Parathyroid adenoma (tissue), 2 donors: Measurements from ENCODE around the gene LYSET.

ENCODE experiments used
- H2AFZ ChIP-seq: fragments of 300-600 bp; sonication (generic); one replicate; pipeline ENCODE4 v1.7.0; 2017; ENCODE audit warnings: antibody characterized with exemption, mild to moderate bottlenecking
- H3K27ac ChIP-seq: fragments of 300-600 bp; sonication (generic); one replicate; pipeline ENCODE4 v1.7.0; 2017
- H3K27me3 ChIP-seq: fragments of 300-600 bp; sonication (generic); one replicate; pipeline ENCODE4 v1.7.0; 2017; ENCODE audit warnings: low read length; ENCODE audit not compliant: control insufficient read depth, insufficient read depth
- H3K36me3 ChIP-seq: fragments of 300-600 bp; sonication (generic); one replicate; pipeline ENCODE4 v1.7.0; 2017; ENCODE audit warnings: low read length; ENCODE audit not compliant: control insufficient read depth, insufficient read depth
- H3K4me1 ChIP-seq: fragments of 300-600 bp; sonication (generic); one replicate; pipeline ENCODE4 v1.7.0; 2017; ENCODE audit warnings: control low read depth
- H3K4me2 ChIP-seq: fragments of 300-600 bp; sonication (generic); one replicate; pipeline ENCODE4 v1.7.0; 2017; ENCODE audit warnings: low read length
- H3K4me3 ChIP-seq: fragments of 300-600 bp; sonication (generic); one replicate; pipeline ENCODE4 v1.7.0; 2017; ENCODE audit warnings: low read depth, low read length
- H3K79me2 ChIP-seq: fragments of 300-600 bp; sonication (generic); one replicate; pipeline ENCODE4 v1.7.0; 2017; ENCODE audit warnings: control low read depth
- H3K9ac ChIP-seq: fragments of 300-600 bp; sonication (generic); one replicate; pipeline ENCODE4 v1.7.0; 2017; ENCODE audit warnings: mild to moderate bottlenecking
- H3K9me3 ChIP-seq: fragments of 300-600 bp; sonication (generic); one replicate; pipeline ENCODE4 v1.7.0; 2017; ENCODE audit warnings: low read length; ENCODE audit not compliant: control insufficient read depth
- TF ChIP-seq, protein P1 (sequence below): fragments of 300-600 bp; sonication (generic); IDR thresholded peaks from one replicate; pipeline ENCODE4 v1.7.0; 2017; ENCODE audit warnings: antibody characterized with exemption, mild to moderate bottlenecking
- donor health status: primary hyperparathyroidism.

Gene LYSET

DNA sequence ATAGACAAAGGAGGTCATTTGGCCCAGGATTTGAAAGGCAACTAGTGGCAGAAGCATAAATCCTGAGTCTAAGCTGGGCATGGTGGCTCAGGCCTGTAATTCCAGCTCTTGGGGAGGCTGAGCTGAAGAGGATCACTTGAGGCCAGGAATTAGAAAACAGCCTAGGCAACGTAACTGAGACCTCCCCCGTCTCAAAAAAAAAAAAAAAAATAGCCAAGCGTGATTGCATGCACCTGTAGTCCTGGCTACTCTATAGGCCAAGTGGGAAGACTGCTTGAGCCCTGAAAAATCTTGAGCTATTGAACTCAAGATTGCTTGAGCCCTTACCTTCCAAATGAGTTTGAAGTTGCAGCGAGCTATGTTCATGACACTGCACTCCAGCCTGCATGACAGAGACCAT is 13.9 kb downstream of the LYSET start:
- H3K4me1 ChIP-seq: no peaks in the 10 kb centered on the region
- H3K4me3 ChIP-seq: no peak overlapping the region
- H3K4me2 ChIP-seq: no peak overlapping the region
- H2AFZ ChIP-seq: no peak overlapping the region
- no peak overlapping the region for H3K27ac ChIP-seq
- H3K9ac ChIP-seq: no peak overlapping the region
- H3K27me3 ChIP-seq: no peaks in the 10 kb centered on the region
- TF ChIP-seq, protein P1, sequence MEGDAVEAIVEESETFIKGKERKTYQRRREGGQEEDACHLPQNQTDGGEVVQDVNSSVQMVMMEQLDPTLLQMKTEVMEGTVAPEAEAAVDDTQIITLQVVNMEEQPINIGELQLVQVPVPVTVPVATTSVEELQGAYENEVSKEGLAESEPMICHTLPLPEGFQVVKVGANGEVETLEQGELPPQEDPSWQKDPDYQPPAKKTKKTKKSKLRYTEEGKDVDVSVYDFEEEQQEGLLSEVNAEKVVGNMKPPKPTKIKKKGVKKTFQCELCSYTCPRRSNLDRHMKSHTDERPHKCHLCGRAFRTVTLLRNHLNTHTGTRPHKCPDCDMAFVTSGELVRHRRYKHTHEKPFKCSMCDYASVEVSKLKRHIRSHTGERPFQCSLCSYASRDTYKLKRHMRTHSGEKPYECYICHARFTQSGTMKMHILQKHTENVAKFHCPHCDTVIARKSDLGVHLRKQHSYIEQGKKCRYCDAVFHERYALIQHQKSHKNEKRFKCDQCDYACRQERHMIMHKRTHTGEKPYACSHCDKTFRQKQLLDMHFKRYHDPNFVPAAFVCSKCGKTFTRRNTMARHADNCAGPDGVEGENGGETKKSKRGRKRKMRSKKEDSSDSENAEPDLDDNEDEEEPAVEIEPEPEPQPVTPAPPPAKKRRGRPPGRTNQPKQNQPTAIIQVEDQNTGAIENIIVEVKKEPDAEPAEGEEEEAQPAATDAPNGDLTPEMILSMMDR: no peak
- no peaks in the 10 kb centered on the region for H3K36me3 ChIP-seq
- H3K9me3 ChIP-seq: no peaks in the 10 kb centered on the region
- no peaks in the 10 kb centered on the region for H3K79me2 ChIP-seq

DNA sequence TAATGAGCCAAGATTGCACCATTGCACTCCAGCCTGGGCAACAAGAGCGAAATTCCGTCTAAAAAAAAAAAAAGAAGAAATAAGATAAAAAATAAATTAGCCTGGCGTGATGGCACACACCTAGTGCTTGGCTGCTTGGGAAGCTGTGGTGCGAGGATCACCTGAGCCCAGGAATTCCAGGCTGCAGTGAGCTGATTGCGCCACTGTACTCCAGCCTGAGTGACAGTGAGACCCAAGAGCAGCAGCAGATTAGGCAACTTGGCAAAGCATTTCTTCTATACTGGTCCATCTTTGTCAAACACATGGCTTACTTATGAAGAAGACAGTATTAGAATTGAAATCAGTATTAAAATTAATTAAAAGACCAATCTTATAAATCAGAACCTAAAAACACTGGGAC is 15.4 kb downstream of the LYSET start:
- Histone ChIP-seq H3K4me2 (no peak overlapping the region), H2AFZ (no peak overlapping the region), H3K9me3 (no peaks in the 10 kb centered on the region), H3K27ac (no peak overlapping the region), H3K9ac (no peak overlapping the region), H3K4me3 (no peak overlapping the region), H3K4me1 (no peaks in the 10 kb centered on the region), H3K79me2 (no peaks in the 10 kb centered on the region), H3K36me3 (no peaks in the 10 kb centered on the region), H3K27me3 (no peaks in the 10 kb centered on the region)
- TF ChIP-seq, protein P1: no peak

DNA sequence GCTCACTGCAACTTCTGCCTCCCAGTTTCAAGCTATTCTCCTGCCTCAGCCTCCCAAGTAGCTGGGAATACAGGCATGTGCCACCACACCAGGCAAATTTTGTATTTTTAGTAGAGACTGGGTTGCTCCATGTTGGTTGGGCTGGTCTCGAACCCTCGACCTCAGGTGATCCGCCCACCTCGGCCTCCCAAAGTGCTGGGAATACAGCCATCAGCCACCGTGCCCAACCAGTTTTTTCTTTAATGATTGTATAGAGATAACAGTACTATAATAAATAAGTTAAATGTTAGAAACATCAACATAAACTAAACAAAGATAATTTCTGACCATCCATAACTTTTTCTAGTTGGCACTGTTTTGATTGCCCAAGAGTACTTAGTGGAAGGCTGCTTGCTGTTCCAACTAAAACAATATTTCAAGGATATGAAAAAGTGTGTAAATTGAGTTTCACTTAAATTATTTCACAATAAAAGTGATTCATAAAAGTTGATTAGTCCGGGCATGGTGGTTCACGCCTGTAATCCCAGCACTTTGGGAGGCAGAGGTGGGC is 16.1 kb downstream of the LYSET start:
- Histone ChIP-seq H3K27me3 (no peaks in the 10 kb centered on the region), H3K4me1 (no peaks in the 10 kb centered on the region), H3K79me2 (peaks cover 3% of the 10 kb centered on the region), H3K36me3 (no peaks in the 10 kb centered on the region), H3K4me3 (no peak overlapping the region), H3K4me2 (no peak overlapping the region), H3K27ac (no peak overlapping the region), H3K9me3 (no peaks in the 10 kb centered on the region), H2AFZ (no peak overlapping the region), H3K9ac (no peak overlapping the region)
- TF ChIP-seq, protein P1: no peak

DNA sequence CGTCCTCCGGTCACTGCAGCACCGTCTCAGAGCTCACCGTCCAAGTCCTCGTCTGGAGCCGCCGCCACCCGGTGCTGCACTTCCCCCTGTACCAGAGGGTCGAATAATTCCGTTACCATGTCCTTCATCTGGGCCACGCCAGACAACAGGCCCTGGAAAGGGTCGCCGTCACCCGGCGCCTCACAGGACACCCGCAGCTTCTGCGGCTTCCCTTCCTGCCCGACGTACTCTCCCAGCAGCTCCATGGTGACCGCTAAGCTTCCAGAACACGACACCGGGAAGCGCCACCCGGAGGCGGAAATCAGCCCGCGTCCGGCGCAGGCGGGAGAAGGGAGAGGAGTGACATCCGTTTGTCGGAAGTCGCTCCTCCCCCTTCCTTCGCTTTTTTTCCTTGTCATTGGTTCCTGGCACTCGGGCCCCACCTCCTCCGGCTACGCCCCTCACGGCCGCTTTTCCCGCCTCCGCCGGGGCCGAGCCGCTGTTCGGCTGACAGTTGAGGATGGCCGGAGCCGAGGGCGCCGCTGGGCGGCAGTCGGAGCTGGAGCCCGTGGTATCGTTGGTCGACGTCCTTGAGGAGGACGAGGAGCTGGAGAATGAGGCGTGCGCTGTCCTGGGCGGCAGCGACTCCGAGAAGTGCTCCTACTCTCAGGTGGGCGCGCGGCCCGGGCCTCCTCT is 21.8 kb downstream of the LYSET start, which contains the start of the genes GON7 and UBR7:
Gene GON7 (minus strand): TSS at position 273 of the 675 bp plus-strand sequence. CDS start 28 bp downstream, at position 245.
Gene UBR7 (plus strand): TSS at position 464 of the 675 bp plus-strand sequence. CDS start 36 bp downstream, at position 500.
- H3K36me3 ChIP-seq: no peaks in the 10 kb centered on the region
- TF ChIP-seq, protein P1: peak; percentile 42
- H3K27ac ChIP-seq: peak within 1 kb of the TSS; percentile 77
- H2AFZ ChIP-seq: peak within 1 kb of the TSS; percentile 92
- peaks cover 5% of the 10 kb centered on the region for H3K79me2 ChIP-seq
- H3K4me2 ChIP-seq: peak within 1 kb of the TSS; percentile 79
- peak within 1 kb of the TSS; percentile 32 for H3K9ac ChIP-seq
- no peaks in the 10 kb centered on the region for H3K27me3 ChIP-seq
- no peaks in the 10 kb centered on the region for H3K4me1 ChIP-seq
- H3K9me3 ChIP-seq: no peaks in the 10 kb centered on the region
- H3K4me3 ChIP-seq: peak within 1 kb of the TSS; percentile 80
